Spleen (tissue), 7 donors: ENCODE data around the gene OSBPL10.

Experiments
- POLR2A ChIP-seq, 3 donors: fragments of 450-650 bp; IDR thresholded peaks; one replicate each; pipeline ENCODE4 v1.5.1; 2017; ENCODE audit warnings: antibody characterized with exemption in 3 of 3, mild to moderate bottlenecking in 1 of 3
- TF ChIP-seq, protein P1 (sequence below), 11 experiments: fragments of 200-600 bp in 7 of 11; fragments of 450-650 bp in 4 of 11; sonication (generic) in 4 of 11; IDR thresholded peaks in 8 of 11; conservative IDR thresholded peaks in 3 of 11; 1 replicate in 7 of 11; 2 replicates in 4 of 11; pipeline versions ENCODE4 v1.4.0 to v1.8.0; 2016 to 2021; ENCODE audit warnings: antibody characterized with exemption in 11 of 11, inconsistent platforms in 4 of 11, mild to moderate bottlenecking in 1 of 11
- donor health status: DM: no; HTN: no; CAD: no; lungs with moderate emphysema.
- donor health status: DM: no; HTN: no; CAD: no.
- donor health status: DM: no; HTN: no; CAD: no.

DNA sequence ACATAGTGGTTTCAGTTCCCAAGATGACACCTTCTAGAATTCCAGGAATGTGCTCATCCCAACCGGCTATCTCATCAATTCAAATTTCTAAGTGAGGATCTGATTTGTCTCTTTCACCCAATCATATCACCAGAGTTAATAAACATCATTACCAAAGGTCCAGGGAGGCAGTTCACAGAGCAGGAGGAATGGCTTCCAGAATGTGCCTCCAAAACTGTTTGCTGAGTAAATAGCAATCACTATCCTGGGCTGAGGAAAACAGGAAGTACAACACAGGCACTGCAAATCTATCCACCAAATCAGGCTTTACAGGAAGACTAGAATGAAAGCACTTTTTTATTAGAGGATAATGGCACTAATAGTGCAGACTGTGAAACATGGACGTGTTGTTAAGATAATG, 61.5 kb downstream of the OSBPL10 start:
- TF ChIP-seq, protein P1, sequence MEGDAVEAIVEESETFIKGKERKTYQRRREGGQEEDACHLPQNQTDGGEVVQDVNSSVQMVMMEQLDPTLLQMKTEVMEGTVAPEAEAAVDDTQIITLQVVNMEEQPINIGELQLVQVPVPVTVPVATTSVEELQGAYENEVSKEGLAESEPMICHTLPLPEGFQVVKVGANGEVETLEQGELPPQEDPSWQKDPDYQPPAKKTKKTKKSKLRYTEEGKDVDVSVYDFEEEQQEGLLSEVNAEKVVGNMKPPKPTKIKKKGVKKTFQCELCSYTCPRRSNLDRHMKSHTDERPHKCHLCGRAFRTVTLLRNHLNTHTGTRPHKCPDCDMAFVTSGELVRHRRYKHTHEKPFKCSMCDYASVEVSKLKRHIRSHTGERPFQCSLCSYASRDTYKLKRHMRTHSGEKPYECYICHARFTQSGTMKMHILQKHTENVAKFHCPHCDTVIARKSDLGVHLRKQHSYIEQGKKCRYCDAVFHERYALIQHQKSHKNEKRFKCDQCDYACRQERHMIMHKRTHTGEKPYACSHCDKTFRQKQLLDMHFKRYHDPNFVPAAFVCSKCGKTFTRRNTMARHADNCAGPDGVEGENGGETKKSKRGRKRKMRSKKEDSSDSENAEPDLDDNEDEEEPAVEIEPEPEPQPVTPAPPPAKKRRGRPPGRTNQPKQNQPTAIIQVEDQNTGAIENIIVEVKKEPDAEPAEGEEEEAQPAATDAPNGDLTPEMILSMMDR (IDR thresholded peaks at IDR 0.05 in 8 of 11, conservative IDR thresholded peaks at IDR 0.05 in 3 of 11) = no peak
- TF ChIP-seq POLR2A (IDR thresholded peaks at IDR 0.05) = no peak
